K562 (cell line): ENCODE results near the gene GFRA1. TPM values are rescaled to one million over a fixed set of nuclear protein-coding genes. Genes with fewer than 3 reads are reported as not detected.

Experiments
- ATAC-seq: fragments of 200-7000 bp; cut with Tn5 transposase; 3 replicates; pipeline ENCODE4 v1.9.1; 2020; ENCODE audit warnings: moderate library complexity
- BruUV-seq: library from RNA; stranded (reverse); fragments of 400-500 nt; replicated peaks from 2 replicates; lab custom pipeline; 2021; lab: Mats Ljungman, UMichigan
- CTCF ChIA-PET: fragments of 300-600 bp; formaldehyde crosslinking; extraction: SDS; loops from one replicate; lab custom pipeline; 2021; ENCODE audit warnings: low intra/inter-chr PET ratio; lab: Yijun Ruan, JAX
- POLR2A ChIA-PET: fragments of 300-600, 350-650 bp; sonication (Branson Sonifier 250); formaldehyde crosslinking; extraction: SDS; loops from one replicate; lab custom pipeline; 2021; ENCODE audit warnings: antibody characterized with exemption, inconsistent platforms; lab: Yijun Ruan, JAX
- DNase-seq, 4 experiments: peaks; one replicate each; pipeline versions ENCODE4 v3.0.0 to v3.0.0-alpha.2; 2011 to 2018; ENCODE audit warnings: low spot score in 3 of 4, mixed read lengths in 3 of 4; ENCODE audit errors: extremely low read depth in 1 of 4
- FAIRE-seq: peaks from 2 replicates; lab custom pipeline; 2011; peaks lifted over from hg19 to GRCh38; lab: Jason Lieb, UNC
- H2AFZ ChIP-seq: 2 replicates; pipeline ENCODE4 v1.6.0; 2011; ENCODE audit warnings: low read depth, low read length, control low read depth, inconsistent platforms
- H3K27ac ChIP-seq: fragments of 200-600 bp; 3 replicates; pipeline ENCODE4 v1.8.0; 2011; ENCODE audit warnings: low read depth, mild to moderate bottlenecking, control low read depth, inconsistent platforms, low read length, moderate library complexity, mixed read lengths; ENCODE audit errors: extremely low read depth
- H3K27me3 ChIP-seq, 2 experiments: fragments of 300-600 bp in 1 of 2; 2 replicates in 1 of 2; 3 replicates in 1 of 2; pipeline versions ENCODE4 v1.6.0 to v1.8.0; 2011; ENCODE audit warnings: inconsistent platforms in 2 of 2, low read length in 2 of 2, mild to moderate bottlenecking in 1 of 2, mixed read lengths in 1 of 2, moderate library complexity in 1 of 2; ENCODE audit not compliant: control insufficient read depth in 2 of 2, insufficient read depth in 2 of 2
- H3K36me3 ChIP-seq: fragments of 300-600 bp; 3 replicates; pipeline ENCODE4 v1.8.0; 2011; ENCODE audit warnings: mild to moderate bottlenecking, low read length, inconsistent platforms; ENCODE audit not compliant: control insufficient read depth, insufficient read depth
- H3K4me1 ChIP-seq, 2 experiments: fragments of 200-600 bp in 1 of 2; replicated peaks in 1 of 2; 2 replicates in 1 of 2; 3 replicates in 1 of 2; pipeline versions ENCODE4 v1.5.1 to v1.8.0; 2011; ENCODE audit warnings: inconsistent platforms in 2 of 2, low read length in 2 of 2, mild to moderate bottlenecking in 1 of 2, mixed read lengths in 1 of 2, moderate library complexity in 1 of 2; ENCODE audit not compliant: control insufficient read depth in 2 of 2, insufficient read depth in 2 of 2
- H3K4me2 ChIP-seq: 2 replicates; pipeline ENCODE4 v1.6.1; 2011; ENCODE audit warnings: low read length, control low read depth, inconsistent platforms, mixed read lengths; ENCODE audit not compliant: insufficient read depth
- H3K4me3 ChIP-seq: fragments of 200-600 bp; sonication (generic), shearing (Covaris generic); 2 replicates; pipeline ENCODE4 v1.5.1; 2016; ENCODE audit warnings: control low read depth, inconsistent platforms
- H3K79me2 ChIP-seq: fragments of 200-600 bp; 3 replicates; pipeline ENCODE4 v1.8.0; 2011; ENCODE audit warnings: low read length, inconsistent platforms; ENCODE audit not compliant: control insufficient read depth, insufficient read depth
- H3K9ac ChIP-seq, 2 experiments: 2 replicates each; pipeline versions ENCODE4 v1.6.0 to v1.6.1; 2011; ENCODE audit warnings: low read depth in 2 of 2, low read length in 2 of 2, control low read depth in 1 of 2, inconsistent platforms in 1 of 2, mild to moderate bottlenecking in 1 of 2, mixed read lengths in 1 of 2; ENCODE audit not compliant: insufficient read depth in 1 of 2
- H3K9me1 ChIP-seq: one replicate; pipeline ENCODE4 v1.6.0; 2011; ENCODE audit warnings: inconsistent platforms, mild to moderate bottlenecking, low read length, moderate library complexity; ENCODE audit not compliant: control insufficient read depth, insufficient read depth
- H3K9me3 ChIP-seq: replicated peaks from 2 replicates; pipeline ENCODE4 v1.5.1; 2011; ENCODE audit warnings: low read depth, low read length, inconsistent platforms; ENCODE audit not compliant: control insufficient read depth, insufficient read depth
- H4K20me1 ChIP-seq: replicated peaks from 2 replicates; pipeline ENCODE4 v1.6.1; 2011; ENCODE audit warnings: low read length, inconsistent platforms, mixed read lengths; ENCODE audit not compliant: control insufficient read depth, insufficient read depth
- ARID4B ChIP-seq: sonication (generic); formaldehyde crosslinking; IDR thresholded peaks from 2 replicates; pipeline ENCODE4 v1.8.0; 2022; ENCODE audit warnings: mild to moderate bottlenecking, missing genetic modification reagents
- BACH1 ChIP-seq: fragments of 200-800 bp; sonication (Bioruptor generic); IDR thresholded peaks from 2 replicates; pipeline ENCODE4 v1.6.1; 2016; ENCODE audit warnings: missing genetic modification characterization, missing compliant biosample characterization
- C11orf30 ChIP-seq: fragments of 450-650 bp; IDR thresholded peaks from 2 replicates; pipeline ENCODE4 v1.6.1; 2016; ENCODE audit warnings: low read depth, mild to moderate bottlenecking
- CHD4 ChIP-seq: fragments of 200-600 bp; sonication (generic); IDR thresholded peaks from 3 replicates; pipeline ENCODE4 v1.6.1; 2012; ENCODE audit warnings: low read depth, mild to moderate bottlenecking, mixed read lengths, low read length, inconsistent platforms; ENCODE audit not compliant: insufficient read depth, insufficient replicate concordance, poor library complexity, severe bottlenecking
- FOXO4 ChIP-seq: fragments of 450-650 bp; formaldehyde crosslinking; IDR thresholded peaks from 2 replicates; pipeline ENCODE4 v1.4.0; 2020; ENCODE audit warnings: mild to moderate bottlenecking, moderate library complexity
- KHSRP ChIP-seq: fragments of 450-650 bp; IDR thresholded peaks from 2 replicates; pipeline ENCODE4 v1.6.1; 2017
- PHB ChIP-seq: fragments of 250-450 bp; sonication (Bioruptor Pico); IDR thresholded peaks from 2 replicates; pipeline ENCODE4 v1.5.0; 2021
- PKNOX1 ChIP-seq: fragments of 450-650 bp; IDR thresholded peaks from 2 replicates; pipeline ENCODE4 v1.6.1; 2016
- PYGO2 ChIP-seq: fragments of 450-650 bp; IDR thresholded peaks from 2 replicates; pipeline ENCODE4 v1.6.1; 2016; ENCODE audit warnings: mild to moderate bottlenecking, missing genetic modification characterization, moderate library complexity, missing compliant biosample characterization
- SMARCC2 ChIP-seq: fragments of 450-650 bp; IDR thresholded peaks from 2 replicates; pipeline ENCODE4 v1.6.1; 2017; ENCODE audit warnings: antibody characterized with exemption, moderate library complexity, mild to moderate bottlenecking, low read depth
- ZNF165 ChIP-seq: fragments of 250-450 bp; sonication (Bioruptor Pico); IDR thresholded peaks from 2 replicates; pipeline ENCODE4 v1.4.0; 2020; ENCODE audit warnings: borderline replicate concordance
- ZNF239 ChIP-seq: fragments of 250-450 bp; sonication (Bioruptor Pico); IDR thresholded peaks from 2 replicates; pipeline ENCODE4 v1.4.0; 2020; ENCODE audit warnings: mild to moderate bottlenecking
- ZNF347 ChIP-seq: fragments of 450-650 bp; formaldehyde crosslinking; IDR thresholded peaks from 2 replicates; pipeline ENCODE4 v1.4.0; 2020; ENCODE audit warnings: low read depth, mild to moderate bottlenecking, moderate library complexity
- whole genome bisulfite sequencing: fragments of 100-300 bp; shearing (Covaris generic); methylation state at CpG from one replicate; pipeline ENCODE4 v1.1.6; 2016; ENCODE audit warnings: low coverage, mixed read lengths; ENCODE audit not compliant: insufficient coverage; ENCODE audit errors: missing lambda C conversion rate; 5-methylcytosine and 5-hydroxymethylcytosine counted together
- in situ Hi-C: fragments of 300-500 bp; cut with MboI; formaldehyde crosslinking; loops from 4 replicates; pipeline ENCODE4 v1.15.0; 2018; ENCODE audit warnings: inconsistent platforms, mixed read lengths
- intact Hi-C: fragments of 100-400 bp; cut with micrococcal nuclease; formaldehyde crosslinking; loops from 2 replicates; pipeline ENCODE4 v1.14.2; 2022
- polyA plus RNA-seq, 8 experiments: library from polyadenylated mRNA; depleted of rRNA in 4 of 8; stranded (reverse) in 5 of 8; unstranded in 3 of 8; fragments of >200 nt; fragmentation: Nextera tagmentation in 2 of 8; fragmentation: Illumina TruSeq in 1 of 8; extraction: Ambion mirVana in 2 of 8; extraction: Trizol in 1 of 8; gene quantifications; 2 replicates each; pipeline versions ENCODE4 v1.2.1 to v1.2.3, GENCODE V29; 2011 to 2014; ENCODE audit warnings: inconsistent platforms in 1 of 8, missing spikeins in 1 of 8
- total RNA-seq, 7 experiments: library from RNA; depleted of rRNA in 6 of 7; stranded (reverse); fragments of >200 nt in 6 of 7; fragmentation: Illumina TruSeq in 2 of 7; extraction: Trizol in 2 of 7; gene quantifications; 2 replicates each; pipeline versions ENCODE4 v1.2.1 to v1.2.3, GENCODE V29; 2011 to 2021; ENCODE audit warnings: low replicate concordance in 1 of 7
- TF ChIP-seq, protein P1 (sequence below): fragments of 250-450 bp; sonication (Bioruptor Pico); IDR thresholded peaks from 2 replicates; pipeline ENCODE4 v1.9.0; 2021; ENCODE audit warnings: mild to moderate bottlenecking, inconsistent platforms

Gene GFRA1
- total and polyA plus RNA-seq, 9 of the 15 experiments (the other 6 are each of a cell fraction or from before 2014, with no cell fraction given): 0.04 TPM; not detected in 8

GRCh38 chr10:116118847-116119246 lies 154.2 kb downstream of the GFRA1 start:
- ChIA-PET CTCF (no interaction called here), POLR2A (no interaction called here)
- no peak for FAIRE-seq
- H3K4me3 ChIP-seq: no peak overlapping the region
- in situ Hi-C loops (no loop called here), intact Hi-C loops (no loop called here)
- H3K4me1 ChIP-seq: no peaks in the 10 kb centered on the region
- H3K9me3 ChIP-seq: no peaks in the 10 kb centered on the region
- DNase-seq: no peak
- no peak overlapping the region for H3K27ac ChIP-seq
- H2AFZ ChIP-seq: no peak overlapping the region
- no peaks in the 10 kb centered on the region for H3K27me3 ChIP-seq
- no peaks in the 10 kb centered on the region for H3K79me2 ChIP-seq
- no TSS peak for BruUV-seq
- no peak overlapping the region for H3K4me2 ChIP-seq
- no peak for ATAC-seq
- no peaks in the 10 kb centered on the region for H4K20me1 ChIP-seq
- 0% methylated on average over 2 of the region's 2 CpGs for WGBS
- no peak overlapping the region for H3K9ac ChIP-seq
- no peaks in the 10 kb centered on the region for H3K36me3 ChIP-seq
- no peaks in the 10 kb centered on the region for H3K9me1 ChIP-seq
- TF ChIP-seq BACH1 (tag) (no peak), KHSRP (no peak), ZNF347 (no peak), ARID4B (CRISPR knock-in tag) (no peak), ZNF165 (CRISPR knock-in tag) (no peak), PKNOX1 (no peak), SMARCC2 (no peak), CHD4 (no peak), FOXO4 (CRISPR knock-in tag) (no peak), ZNF239 (CRISPR knock-in tag) (no peak), C11orf30 (no peak), PYGO2 (tag) (no peak), PHB (CRISPR knock-in tag) (no peak)
- TF ChIP-seq, protein P1, sequence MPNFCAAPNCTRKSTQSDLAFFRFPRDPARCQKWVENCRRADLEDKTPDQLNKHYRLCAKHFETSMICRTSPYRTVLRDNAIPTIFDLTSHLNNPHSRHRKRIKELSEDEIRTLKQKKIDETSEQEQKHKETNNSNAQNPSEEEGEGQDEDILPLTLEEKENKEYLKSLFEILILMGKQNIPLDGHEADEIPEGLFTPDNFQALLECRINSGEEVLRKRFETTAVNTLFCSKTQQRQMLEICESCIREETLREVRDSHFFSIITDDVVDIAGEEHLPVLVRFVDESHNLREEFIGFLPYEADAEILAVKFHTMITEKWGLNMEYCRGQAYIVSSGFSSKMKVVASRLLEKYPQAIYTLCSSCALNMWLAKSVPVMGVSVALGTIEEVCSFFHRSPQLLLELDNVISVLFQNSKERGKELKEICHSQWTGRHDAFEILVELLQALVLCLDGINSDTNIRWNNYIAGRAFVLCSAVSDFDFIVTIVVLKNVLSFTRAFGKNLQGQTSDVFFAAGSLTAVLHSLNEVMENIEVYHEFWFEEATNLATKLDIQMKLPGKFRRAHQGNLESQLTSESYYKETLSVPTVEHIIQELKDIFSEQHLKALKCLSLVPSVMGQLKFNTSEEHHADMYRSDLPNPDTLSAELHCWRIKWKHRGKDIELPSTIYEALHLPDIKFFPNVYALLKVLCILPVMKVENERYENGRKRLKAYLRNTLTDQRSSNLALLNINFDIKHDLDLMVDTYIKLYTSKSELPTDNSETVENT (CRISPR knock-in tag): no peak
